GM15510 (cell line): ENCODE results near the gene RSPH9.

Experiments used
- POLR2A ChIP-seq: IDR thresholded peaks from 3 replicates; pipeline ENCODE4 v1.6.1; 2011; ENCODE audit warnings: borderline replicate concordance; ENCODE audit not compliant: insufficient read length; ENCODE audit errors: extremely low read depth

RSPH9 gene

GRCh38 chr6:43647613-43648012 is 2.8 kb downstream of the RSPH9 start:
- TF ChIP-seq POLR2A = no peak

- TF ChIP-seq POLR2A = no peak
Measured at GRCh38 chr6:43648248-43648647, 3.4 kb downstream of the RSPH9 start.

GRCh38 chr6:43657221-43657802 is 12.5 kb downstream of the RSPH9 start:
- no peak for TF ChIP-seq POLR2A

- TF ChIP-seq POLR2A = no peak
Measured at GRCh38 chr6:43658161-43658560, 13.3 kb downstream of the RSPH9 start.

- TF ChIP-seq POLR2A = no peak
Measured at GRCh38 chr6:43665376-43665775, 20.5 kb downstream of the RSPH9 start.

- TF ChIP-seq POLR2A = no peak
Measured at GRCh38 chr6:43666196-43666920, 21.5 kb downstream of the RSPH9 start.

- TF ChIP-seq POLR2A = no peak
Measured at GRCh38 chr6:43667245-43668150, 22.7 kb downstream of the RSPH9 start.

- no peak for TF ChIP-seq POLR2A
Measured at GRCh38 chr6:43668151-43669028, 23.6 kb downstream of the RSPH9 start.

GRCh38 chr6:43669050-43669921 is 24.4 kb downstream of the RSPH9 start:
- no peak for TF ChIP-seq POLR2A

GRCh38 chr6:43669922-43670622 is 25.2 kb downstream of the RSPH9 start:
- TF ChIP-seq POLR2A = no peak

GRCh38 chr6:43670623-43670986 is 25.8 kb downstream of the RSPH9 start:
- no peak for TF ChIP-seq POLR2A

GRCh38 chr6:43671011-43671800 is 26.4 kb downstream of the RSPH9 start:
- TF ChIP-seq POLR2A = no peak

- TF ChIP-seq POLR2A = no peak
Measured at GRCh38 chr6:43671801-43672690, 27.2 kb downstream of the RSPH9 start.
